Activated CD4-positive, alpha-beta T cell treated with anti-CD3 and anti-CD28 coated beads, Interleukin-2, amount 10 ng/mL, durations not matched to agents 7 days and 5 days (primary cell): Measurements from ENCODE around the gene ZNF500. TPM values are rescaled to one million over a fixed set of nuclear protein-coding genes. Genes with fewer than 3 reads are reported as not detected.

Source experiments
- CTCF ChIA-PET: fragments of 350-600 bp; sonication (Branson Sonifier 250); formaldehyde crosslinking; loops from one replicate; lab custom pipeline; 2021; ENCODE audit warnings: antibody characterized with exemption; lab: Charles Lee
- POLR2A ChIA-PET: fragments of 350-600 bp; sonication (Branson Sonifier 250); formaldehyde crosslinking; loops from one replicate; lab custom pipeline; 2021; ENCODE audit warnings: antibody characterized with exemption; lab: Charles Lee
- DNase-seq: peaks from one replicate; pipeline ENCODE4 v3.0.0-alpha.2; 2020
- H3K27ac Mint-ChIP-seq: one replicate; pipeline ENCODE4 v1.8.0; 2021; ENCODE audit warnings: mild to moderate bottlenecking, moderate library complexity, mixed read lengths
- H3K27me3 Mint-ChIP-seq: one replicate; pipeline ENCODE4 v1.8.0; 2021; ENCODE audit warnings: mixed read lengths
- H3K36me3 Mint-ChIP-seq: one replicate; pipeline ENCODE4 v1.8.0; 2021; ENCODE audit warnings: low read depth, mixed read lengths
- H3K4me1 Mint-ChIP-seq: one replicate; pipeline ENCODE4 v1.8.0; 2021; ENCODE audit warnings: mixed read lengths
- H3K4me3 Mint-ChIP-seq: one replicate; pipeline ENCODE4 v1.8.0; 2021; ENCODE audit warnings: mild to moderate bottlenecking, moderate library complexity, mixed read lengths
- H3K9me3 Mint-ChIP-seq: one replicate; pipeline ENCODE4 v1.8.0; 2021; ENCODE audit warnings: mixed read lengths
- total RNA-seq, 2 experiments: library from RNA; stranded (reverse); gene quantifications; one replicate each; pipeline ENCODE4 v1.2.3, GENCODE V29; 2021

The ZNF500 gene
- total RNA-seq, 2 experiments from 2014 or later: 12.7 to 18.7 TPM

DNA sequence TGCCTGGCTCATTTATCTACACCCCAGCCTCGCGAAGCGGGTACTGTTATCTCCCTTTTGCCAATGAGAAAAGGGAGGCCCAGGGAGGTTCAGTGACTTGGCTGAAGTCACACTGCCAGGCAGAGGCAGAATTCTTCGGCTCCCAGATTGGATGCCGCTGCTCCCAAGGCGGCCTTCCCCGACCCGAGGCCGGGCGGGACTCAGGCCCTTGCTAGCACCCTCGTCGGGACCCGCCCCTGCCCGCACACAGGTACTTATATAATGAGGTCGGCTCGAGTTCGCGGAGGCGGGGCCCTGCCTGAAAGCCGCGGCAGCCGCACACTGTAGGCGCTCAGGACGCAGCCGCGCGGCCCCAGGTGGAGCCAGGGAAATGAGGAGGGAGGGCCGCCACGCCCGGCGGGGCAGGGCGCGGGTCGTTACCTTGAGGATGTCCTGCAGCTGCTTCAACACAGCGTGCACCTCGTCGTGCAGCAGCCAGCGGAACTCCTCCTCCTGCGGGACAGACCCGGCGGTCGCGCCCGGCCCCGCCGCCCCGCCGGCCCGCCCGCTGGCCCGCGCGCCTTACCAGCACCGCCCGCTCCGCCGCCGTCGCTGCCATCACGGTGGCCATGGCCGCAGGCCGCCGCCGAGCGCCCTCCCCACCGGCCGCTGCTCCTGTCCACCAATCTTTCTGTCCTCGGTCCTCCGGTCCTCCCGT, 35.1 kb upstream of the ZNF500 start, which contains the start of gene ROGDI:
Gene ROGDI (minus strand): TSS at position 672 of the 697 bp plus-strand sequence. CDS start 62 bp downstream, at position 610.
- ChIA-PET POLR2A (no interaction called here), CTCF (interaction anchor here (0.7 to 1.1 kb wide), 3 partner anchors 10 to 529 kb away, joined by 3 read pairs; partner anchors contain the start of gene TFAP4)
- Mint-ChIP-seq H3K27ac (peak within 1 kb of the TSS; percentile 83), H3K27me3 (no peaks in the 10 kb centered on the region), H3K4me1 (peaks cover 23% of the 10 kb centered on the region), H3K4me3 (peak within 1 kb of the TSS; percentile 81), H3K36me3 (peaks cover 10% of the 10 kb centered on the region), H3K9me3 (no peaks in the 10 kb centered on the region)
- peak; percentile 89 for DNase-seq

DNA sequence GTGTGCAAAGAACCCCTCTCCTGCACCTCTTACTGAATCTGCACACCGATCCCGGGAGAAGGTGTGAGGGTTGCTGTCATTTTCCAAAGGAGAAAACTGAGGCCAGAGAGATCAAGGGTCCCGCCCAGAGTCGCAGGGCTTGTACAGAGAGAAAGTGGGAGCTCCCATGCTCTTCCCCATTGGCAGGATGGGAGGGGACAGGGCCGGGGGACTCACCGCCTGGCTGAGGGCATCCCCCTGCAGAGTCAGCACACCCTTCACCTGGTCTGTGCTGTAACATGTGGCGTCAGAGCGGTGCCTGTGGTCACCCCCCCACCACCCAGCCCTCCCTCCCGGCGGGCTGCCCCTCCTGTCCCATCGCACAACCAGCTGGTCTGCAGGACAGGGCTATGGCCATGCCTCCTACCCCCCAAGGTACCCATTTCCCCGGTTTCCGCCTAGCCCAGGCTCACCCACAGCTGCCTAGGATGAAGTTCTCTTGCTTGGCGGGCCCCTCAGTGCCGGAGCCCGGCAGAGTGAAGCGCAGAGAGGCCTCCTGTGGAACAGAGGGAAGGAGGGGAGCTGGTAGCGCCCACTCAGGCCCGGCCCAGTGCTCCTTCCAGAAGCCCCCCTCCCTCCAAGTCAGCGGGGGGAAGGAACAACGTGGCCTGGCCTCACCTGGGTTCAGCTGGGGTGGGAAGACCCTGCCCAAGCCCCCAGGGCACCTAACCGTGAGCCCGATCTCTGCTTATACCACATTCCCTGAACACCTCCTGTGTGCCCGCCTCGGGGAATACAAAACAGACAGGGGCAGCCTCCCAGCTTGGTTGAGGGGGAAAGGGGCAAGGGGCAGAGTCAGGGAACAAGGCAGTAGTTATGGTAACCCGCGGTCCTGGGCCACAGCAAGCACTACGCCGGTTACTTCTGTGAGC, 34.3 kb upstream of the ZNF500 start:
- Mint-ChIP-seq H3K27me3 (no peaks in the 10 kb centered on the region), H3K4me1 (peaks cover 23% of the 10 kb centered on the region), H3K27ac (peak overlapping the region; percentile 82), H3K36me3 (peaks cover 9% of the 10 kb centered on the region), H3K9me3 (no peaks in the 10 kb centered on the region), H3K4me3 (peak overlapping the region; percentile 81)
- no peak for DNase-seq
- POLR2A ChIA-PET: no interaction called here
- CTCF ChIA-PET: interaction anchor here (0.7 to 1.1 kb wide), 2 partner anchors 37 to 528 kb away, joined by 3 read pairs; partner anchors contain the start of gene TFAP4

DNA sequence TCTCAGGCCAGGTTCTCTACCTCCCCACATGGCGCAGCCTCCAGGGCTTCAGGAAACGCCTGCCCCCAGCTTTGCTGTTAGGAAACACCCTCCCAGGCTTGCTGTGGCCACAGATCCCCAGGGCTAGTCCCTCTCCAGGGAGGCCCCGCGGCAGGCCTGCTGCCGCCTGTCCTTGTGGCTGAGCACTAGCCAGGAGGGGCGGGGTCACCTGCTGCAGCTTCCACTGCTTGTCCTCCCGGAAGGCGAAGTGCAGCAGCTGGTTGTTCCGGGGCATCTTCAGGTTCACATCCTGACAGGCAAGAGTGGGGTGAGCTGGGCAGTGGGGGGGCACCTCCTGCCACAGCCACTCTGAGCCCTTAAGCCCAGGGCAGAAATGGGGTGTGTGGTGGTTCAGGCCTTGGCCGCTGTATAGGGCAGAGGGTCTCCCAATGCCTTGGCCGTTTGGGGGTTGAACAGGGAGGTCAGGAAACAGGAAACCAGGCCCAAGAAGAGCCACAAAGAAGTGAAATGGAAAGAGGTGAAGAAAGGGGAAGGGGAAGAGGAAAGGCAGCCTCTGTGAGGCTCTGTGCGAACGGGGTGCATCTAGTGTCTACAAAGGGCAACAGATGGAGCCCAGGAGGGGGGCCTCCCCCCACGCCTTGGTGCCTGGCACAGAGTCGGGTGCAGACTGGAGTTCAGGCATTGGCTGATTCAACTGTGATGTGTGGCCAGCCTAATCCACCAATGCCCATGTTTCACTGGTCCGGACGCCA, 33.5 kb upstream of the ZNF500 start:
- CTCF ChIA-PET: no interaction called here
- peaks cover 23% of the 10 kb centered on the region for H3K4me1 Mint-ChIP-seq
- peak overlapping the region; percentile 82 for H3K27ac Mint-ChIP-seq
- H3K4me3 Mint-ChIP-seq: peak overlapping the region; percentile 35
- peaks cover 6% of the 10 kb centered on the region for H3K36me3 Mint-ChIP-seq
- no peak for DNase-seq
- H3K27me3 Mint-ChIP-seq: no peaks in the 10 kb centered on the region
- no peaks in the 10 kb centered on the region for H3K9me3 Mint-ChIP-seq
- POLR2A ChIA-PET: no interaction called here

DNA sequence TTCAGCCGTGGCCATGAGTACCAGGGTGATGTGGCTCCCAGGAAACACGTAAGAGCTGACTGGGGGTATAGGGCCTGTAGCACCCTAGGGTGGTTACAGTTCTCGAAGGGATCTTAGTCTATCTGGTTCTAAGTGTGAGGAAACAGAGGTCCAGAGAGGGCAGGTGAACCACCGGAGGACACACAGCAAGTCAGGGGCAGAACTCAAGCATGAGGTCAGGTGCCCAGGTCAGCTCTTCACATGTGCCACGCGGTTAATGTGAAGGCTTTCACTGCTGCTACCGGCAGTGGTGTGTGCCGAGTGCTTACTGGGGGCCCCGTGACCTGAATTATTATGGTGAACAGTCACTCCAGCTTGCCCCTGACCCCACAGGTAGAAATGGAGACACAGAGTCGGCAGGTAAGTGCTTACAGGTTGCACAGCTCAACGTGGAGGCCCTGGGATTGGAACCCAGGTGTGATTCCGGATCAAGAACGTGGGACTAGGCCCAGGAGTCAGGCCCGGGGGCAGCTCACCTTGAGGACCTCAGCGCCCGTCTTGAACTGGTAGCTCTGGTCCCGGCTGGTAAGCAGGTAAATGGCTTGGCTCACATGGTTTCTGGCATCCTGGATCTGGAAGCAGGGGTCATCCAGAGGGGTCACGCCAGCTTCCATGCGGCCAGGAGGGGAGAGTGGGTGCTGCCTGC, 32.4 kb upstream of the ZNF500 start:
- Mint-ChIP-seq H3K4me3 (no peak overlapping the region), H3K9me3 (no peaks in the 10 kb centered on the region), H3K27me3 (no peaks in the 10 kb centered on the region), H3K27ac (peak overlapping the region; percentile 57), H3K36me3 (peaks cover 2% of the 10 kb centered on the region), H3K4me1 (peaks cover 23% of the 10 kb centered on the region)
- ChIA-PET CTCF (no interaction called here), POLR2A (no interaction called here)
- no peak for DNase-seq

DNA sequence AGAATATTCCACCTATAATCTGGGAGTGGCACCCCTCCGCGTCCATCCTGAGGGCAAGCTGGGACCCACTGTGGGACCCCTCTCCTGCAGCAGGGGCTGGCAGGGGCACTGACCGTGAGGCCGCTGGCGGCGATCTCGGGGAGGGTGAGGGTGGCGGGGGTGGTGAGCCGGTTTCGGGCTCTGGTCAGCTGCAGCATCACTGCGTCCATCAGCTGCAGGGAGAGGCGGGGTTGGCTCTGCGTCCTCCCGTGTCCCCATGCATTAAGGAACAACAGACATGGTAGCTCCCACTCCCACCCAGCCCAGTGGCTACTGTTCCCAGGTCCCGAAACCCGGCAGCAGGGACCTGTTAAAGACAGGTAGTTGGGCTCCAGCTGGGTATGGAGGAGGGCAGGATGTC, 31.5 kb upstream of the ZNF500 start:
- no peak for DNase-seq
- POLR2A ChIA-PET: no interaction called here
- CTCF ChIA-PET: no interaction called here
- no peaks in the 10 kb centered on the region for H3K27me3 Mint-ChIP-seq
- no peaks in the 10 kb centered on the region for H3K36me3 Mint-ChIP-seq
- no peak overlapping the region for H3K4me3 Mint-ChIP-seq
- H3K27ac Mint-ChIP-seq: no peak overlapping the region
- H3K4me1 Mint-ChIP-seq: peaks cover 20% of the 10 kb centered on the region
- no peaks in the 10 kb centered on the region for H3K9me3 Mint-ChIP-seq

DNA sequence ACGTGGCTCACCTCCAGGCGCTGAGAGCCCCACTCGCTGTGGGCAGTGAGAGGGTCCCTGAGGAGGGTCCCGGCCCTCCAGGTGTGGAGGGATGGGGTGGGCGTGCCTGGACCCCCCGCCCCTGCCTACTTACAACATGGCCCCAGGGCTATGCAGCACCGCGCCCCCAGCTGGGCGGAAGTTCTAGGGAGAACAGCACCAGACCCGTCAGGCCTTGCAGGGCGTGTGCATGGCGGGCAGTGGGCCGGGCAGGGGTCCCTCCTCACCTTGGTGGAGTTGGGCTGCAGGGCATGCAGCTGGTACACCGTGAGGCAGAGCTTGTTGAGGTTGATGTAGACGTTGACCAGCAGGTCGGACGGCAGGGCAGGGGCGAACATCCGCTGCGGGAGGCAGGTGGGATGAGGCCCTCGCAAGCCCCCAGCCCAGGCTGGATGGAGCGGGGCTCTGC, 30.9 kb upstream of the ZNF500 start:
- H3K36me3 Mint-ChIP-seq: no peaks in the 10 kb centered on the region
- no peaks in the 10 kb centered on the region for H3K27me3 Mint-ChIP-seq
- CTCF ChIA-PET: no interaction called here
- peaks cover 14% of the 10 kb centered on the region for H3K4me1 Mint-ChIP-seq
- DNase-seq: no peak
- POLR2A ChIA-PET: no interaction called here
- no peaks in the 10 kb centered on the region for H3K9me3 Mint-ChIP-seq
- no peak overlapping the region for H3K27ac Mint-ChIP-seq
- H3K4me3 Mint-ChIP-seq: no peak overlapping the region

DNA sequence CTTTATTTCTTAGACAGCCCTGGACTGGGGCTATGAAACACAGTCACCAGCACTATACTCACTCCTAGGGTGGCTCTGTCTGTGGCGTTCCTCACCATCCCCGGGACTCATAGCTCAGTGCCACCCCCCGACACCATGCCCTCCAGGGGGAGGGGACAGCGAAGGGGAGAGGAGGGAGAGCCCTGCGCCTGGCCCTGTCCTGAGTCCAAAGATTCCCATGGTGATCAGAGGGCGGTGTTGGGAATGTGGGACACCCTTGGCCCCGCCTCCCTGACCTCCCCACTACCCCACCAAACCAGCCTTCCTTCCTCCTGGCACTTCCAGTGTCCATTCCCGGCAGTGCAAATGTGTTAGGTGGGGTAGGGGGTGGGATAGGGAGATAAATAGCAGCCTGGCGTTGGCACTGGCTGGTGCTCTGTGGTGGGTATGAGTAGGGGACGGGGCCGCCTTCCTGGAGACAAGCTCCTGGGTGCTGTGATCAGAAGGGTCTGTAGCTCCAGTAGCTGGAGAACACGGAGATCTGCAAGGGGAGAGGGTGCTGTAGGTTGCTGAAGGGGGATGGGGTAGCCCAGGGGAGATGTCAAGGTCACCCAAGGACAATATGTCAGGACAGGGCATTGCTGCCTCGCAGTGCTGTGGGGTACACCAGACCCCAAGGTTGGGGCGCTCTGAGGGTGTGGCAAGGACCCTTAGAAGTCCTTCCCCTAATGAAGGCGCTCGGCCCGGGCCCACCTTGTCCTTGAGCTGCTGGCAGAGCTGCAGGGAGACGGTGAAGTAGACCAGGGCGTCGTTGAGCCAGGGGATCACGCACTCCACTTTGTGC, 30.2 kb upstream of the ZNF500 start:
- no peak for DNase-seq
- Mint-ChIP-seq H3K27ac (no peak overlapping the region), H3K36me3 (no peaks in the 10 kb centered on the region), H3K27me3 (no peaks in the 10 kb centered on the region), H3K4me3 (no peak overlapping the region), H3K4me1 (peaks cover 13% of the 10 kb centered on the region), H3K9me3 (no peaks in the 10 kb centered on the region)
- ChIA-PET POLR2A (no interaction called here), CTCF (interaction anchor here (0.6 to 0.8 kb wide), 2 partner anchors 62 to 580 kb away, joined by 3 read pairs; no protein-coding TSS in a partner anchor)

DNA sequence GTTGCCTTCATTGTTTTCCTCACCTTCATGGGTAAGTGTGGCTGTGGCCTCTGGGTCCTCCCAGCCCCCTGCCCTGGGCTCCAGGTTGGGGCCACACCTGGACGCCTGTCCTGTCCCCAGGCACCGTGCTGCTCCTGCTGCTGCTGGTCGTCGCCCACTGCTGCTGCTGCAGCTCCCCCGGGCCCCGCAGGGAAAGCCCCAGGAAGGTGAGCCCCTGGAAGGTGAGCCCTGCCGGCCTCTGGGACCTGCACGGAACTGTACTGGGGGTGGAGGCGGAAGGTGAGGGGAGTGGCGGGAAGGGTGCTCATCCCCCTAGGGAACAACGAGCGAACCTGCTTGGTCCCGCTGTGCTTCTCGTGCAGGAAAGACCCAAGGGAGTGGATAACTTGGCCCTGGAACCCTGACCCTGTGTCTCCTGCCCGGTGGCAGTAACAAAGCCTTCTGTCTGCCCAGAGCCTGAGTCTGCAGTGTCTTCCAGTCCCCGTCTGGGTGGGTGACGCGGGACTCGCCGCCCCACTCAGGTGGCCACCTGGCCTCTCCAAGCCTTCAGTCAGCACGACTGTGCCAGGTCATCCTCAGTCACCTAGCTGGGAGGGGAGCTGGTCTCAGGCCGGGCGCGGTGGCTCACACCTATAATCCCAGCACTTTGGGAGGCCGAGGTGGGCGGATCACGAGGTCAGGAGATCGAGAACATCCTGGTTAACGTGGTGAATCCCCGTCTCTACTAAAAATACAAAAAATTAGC, 29.0 kb upstream of the ZNF500 start:
- H3K4me3 Mint-ChIP-seq: no peak overlapping the region
- H3K27me3 Mint-ChIP-seq: no peaks in the 10 kb centered on the region
- H3K27ac Mint-ChIP-seq: no peak overlapping the region
- CTCF ChIA-PET: interaction anchor here (0.6 to 0.8 kb wide), 2 partner anchors 61 to 579 kb away, joined by 3 read pairs; no protein-coding TSS in a partner anchor
- POLR2A ChIA-PET: no interaction called here
- H3K36me3 Mint-ChIP-seq: no peaks in the 10 kb centered on the region
- no peaks in the 10 kb centered on the region for H3K9me3 Mint-ChIP-seq
- DNase-seq: no peak
- peaks cover 12% of the 10 kb centered on the region for H3K4me1 Mint-ChIP-seq

DNA sequence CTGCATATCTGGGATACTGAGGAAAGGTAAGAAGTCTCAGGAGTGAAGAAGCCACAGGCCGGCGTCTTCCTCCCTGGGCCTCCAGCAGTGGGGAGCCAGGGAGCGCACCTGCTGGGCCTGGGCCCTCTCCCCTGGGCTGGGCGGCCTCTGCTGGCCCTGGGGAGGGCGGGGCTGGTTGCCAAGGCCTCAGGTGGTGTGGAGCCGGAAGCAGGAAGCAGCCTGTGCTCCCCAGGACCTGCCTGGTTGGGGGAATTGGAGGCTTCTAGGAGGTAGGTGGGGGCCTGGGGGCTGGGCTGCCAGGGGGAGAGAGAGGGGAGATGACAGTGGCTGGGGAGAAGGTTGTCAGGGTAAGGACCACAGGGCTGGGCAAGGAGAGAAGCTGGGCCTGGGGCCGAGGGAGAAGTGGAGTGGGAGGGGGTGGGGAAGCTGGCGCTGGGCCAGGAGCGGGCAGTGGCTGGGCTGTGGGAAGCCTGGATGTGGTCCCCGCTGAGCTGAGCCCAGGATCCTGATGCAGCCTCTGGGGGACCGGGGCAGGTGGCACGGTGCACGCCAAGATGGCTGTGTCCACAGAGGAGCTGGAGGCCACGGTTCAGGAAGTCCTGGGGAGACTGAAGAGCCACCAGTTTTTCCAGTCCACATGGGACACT, 28.3 kb upstream of the ZNF500 start, which contains the start of gene SMIM22:
Gene SMIM22 (plus strand): TSS at position 189 of the 647 bp plus-strand sequence. CDS start 366 bp downstream, at position 555.
- POLR2A ChIA-PET: no interaction called here

DNA sequence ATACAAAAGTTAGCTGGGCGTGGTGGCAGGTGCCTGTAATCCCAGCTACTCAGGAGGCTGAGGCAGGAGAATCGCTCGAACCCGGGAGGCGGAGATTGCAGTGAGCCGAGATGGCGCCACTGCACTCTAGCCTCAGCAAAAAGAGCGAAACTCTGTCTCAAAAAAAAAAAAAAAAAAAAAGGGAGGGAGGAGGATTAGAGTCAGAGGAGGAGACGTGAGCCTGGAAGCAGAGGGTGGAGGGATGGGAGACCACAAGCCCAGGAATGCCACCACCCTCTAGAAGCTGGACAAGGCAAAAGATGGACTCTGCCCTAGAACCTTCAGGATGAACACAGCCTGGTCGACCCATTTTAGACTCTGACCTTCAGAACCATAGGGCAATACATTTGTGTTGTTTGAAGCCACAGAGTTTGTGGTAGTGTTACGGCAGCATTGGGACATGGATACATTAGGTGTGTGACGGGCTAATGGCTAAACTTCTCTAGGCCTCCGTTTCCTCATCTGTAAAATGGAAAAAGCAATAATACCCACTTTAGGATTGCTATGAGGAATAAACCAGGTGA, 26.1 kb upstream of the ZNF500 start:
- H3K4me3 Mint-ChIP-seq: no peak overlapping the region
- ChIA-PET POLR2A (no interaction called here), CTCF (no interaction called here)
- H3K9me3 Mint-ChIP-seq: no peaks in the 10 kb centered on the region
- no peak for DNase-seq
- no peak overlapping the region for H3K27ac Mint-ChIP-seq
- H3K27me3 Mint-ChIP-seq: no peaks in the 10 kb centered on the region
- H3K4me1 Mint-ChIP-seq: peaks cover 5% of the 10 kb centered on the region
- no peaks in the 10 kb centered on the region for H3K36me3 Mint-ChIP-seq

More for the DNA sequence above, 28.3 kb upstream of the ZNF500 start, which contains the start of gene SMIM22:
- DNase-seq: no peak
- H3K4me3 Mint-ChIP-seq: no peak within 1 kb of the TSS
- H3K4me1 Mint-ChIP-seq: peaks cover 6% of the 10 kb centered on the region
- CTCF ChIA-PET: no interaction called here
- H3K27me3 Mint-ChIP-seq: no peaks in the 10 kb centered on the region
- H3K36me3 Mint-ChIP-seq: no peaks in the 10 kb centered on the region
- no peak within 1 kb of the TSS for H3K27ac Mint-ChIP-seq
- no peaks in the 10 kb centered on the region for H3K9me3 Mint-ChIP-seq
